ENCODE data around the gene KAT7.

Gene KAT7

GRCh38 chr17:49846938-49847712, 58.6 kb downstream of the KAT7 start:
- H3K27me3 ChIP-seq (ENCODE audit: insufficient read depth, low read length) = peaks cover 29% of the 10 kb centered on the region
- no peak overlapping the region for H3K9ac ChIP-seq (ENCODE audit: low read depth, low read length)
- H3K27ac ChIP-seq (ENCODE audit: low read length) = no peak overlapping the region
- H3K4me3 ChIP-seq (ENCODE audit: low read length) = no peak overlapping the region
- H3K4me1 ChIP-seq (ENCODE audit: insufficient read depth, low read length) = 0 out of 2 replicates have a peak, but pooled peaks cover 6% of the 10 kb centered on the region
- no peaks in the 10 kb centered on the region for H3K9me3 ChIP-seq (ENCODE audit: insufficient read depth, low read depth, low read length)
- H3K36me3 ChIP-seq (ENCODE audit: insufficient read depth, low read depth, low read length) = no peaks in the 10 kb centered on the region; the same call in 1 of the 2 replicates

- no peaks in the 10 kb centered on the region for H3K9me3 ChIP-seq (ENCODE audit: insufficient read depth, low read depth, low read length)
- H3K4me3 ChIP-seq (ENCODE audit: low read length) = no peak within 1 kb of the TSS
- H3K27ac ChIP-seq (ENCODE audit: low read length) = no peak within 1 kb of the TSS
- H3K4me1 ChIP-seq (ENCODE audit: insufficient read depth, low read length) = 0 out of 2 replicates have a peak, but pooled peaks cover 6% of the 10 kb centered on the region
- no peak within 1 kb of the TSS for H3K9ac ChIP-seq (ENCODE audit: low read depth, low read length)
- peaks cover 38% of the 10 kb centered on the region for H3K27me3 ChIP-seq (ENCODE audit: insufficient read depth, low read length)
- H3K36me3 ChIP-seq (ENCODE audit: insufficient read depth, low read depth, low read length) = no peaks in the 10 kb centered on the region; the same call in 1 of the 2 replicates
Observed at GRCh38 chr17:49848019-49848473, 59.6 kb downstream of the KAT7 start, which contains the start of gene TAC4. Gene TAC4 (minus strand): TSS chr17:49848069. CDS start chr17:49848017, 52 bp downstream.

- Histone ChIP-seq H3K9me3 (ENCODE audit: insufficient read depth, low read depth, low read length) (no peaks in the 10 kb centered on the region), H3K27me3 (ENCODE audit: insufficient read depth, low read length) (peaks cover 45% of the 10 kb centered on the region), H3K36me3 (ENCODE audit: insufficient read depth, low read depth, low read length) (no peaks in the 10 kb centered on the region; the same call in 1 of the 2 replicates), H3K9ac (ENCODE audit: low read depth, low read length) (no peak overlapping the region), H3K4me1 (ENCODE audit: insufficient read depth, low read length) (0 out of 2 replicates have a peak, but pooled peaks cover 6% of the 10 kb centered on the region), H3K27ac (ENCODE audit: low read length) (no peak overlapping the region), H3K4me3 (ENCODE audit: low read length) (no peak overlapping the region)
Observed at GRCh38 chr17:49848739-49849138, 60.3 kb downstream of the KAT7 start.

GRCh38 chr17:49850218-49850610, 61.7 kb downstream of the KAT7 start:
- Histone ChIP-seq H3K9me3 (ENCODE audit: insufficient read depth, low read depth, low read length) (no peaks in the 10 kb centered on the region), H3K27ac (ENCODE audit: low read length) (no peak overlapping the region), H3K4me1 (ENCODE audit: insufficient read depth, low read length) (0 out of 2 replicates have a peak, but pooled peaks cover 6% of the 10 kb centered on the region), H3K36me3 (ENCODE audit: insufficient read depth, low read depth, low read length) (no peaks in the 10 kb centered on the region; the same call in 1 of the 2 replicates), H3K4me3 (ENCODE audit: low read length) (peak overlapping the region; percentile 64; the same call in 1 of the 2 replicates), H3K9ac (ENCODE audit: low read depth, low read length) (no peak overlapping the region), H3K27me3 (ENCODE audit: insufficient read depth, low read length) (peaks cover 55% of the 10 kb centered on the region)

GRCh38 chr17:49850772-49851386, 62.4 kb downstream of the KAT7 start:
- H3K4me1 ChIP-seq (ENCODE audit: insufficient read depth, low read length) = 0 out of 2 replicates have a peak, but pooled peaks cover 6% of the 10 kb centered on the region
- H3K9ac ChIP-seq (ENCODE audit: low read depth, low read length) = peak overlapping the region; percentile 44; the same call in 1 of the 2 replicates
- H3K4me3 ChIP-seq (ENCODE audit: low read length) = peak overlapping the region; percentile 64

GRCh38 chr17:49851387-49852291, 63.2 kb downstream of the KAT7 start:
- H3K27ac ChIP-seq (ENCODE audit: low read length) = no peak overlapping the region
- peaks cover 55% of the 10 kb centered on the region for H3K27me3 ChIP-seq (ENCODE audit: insufficient read depth, low read length)
- peak overlapping the region; percentile 64 for H3K4me3 ChIP-seq (ENCODE audit: low read length)
- H3K36me3 ChIP-seq (ENCODE audit: insufficient read depth, low read depth, low read length) = no peaks in the 10 kb centered on the region
- H3K9ac ChIP-seq (ENCODE audit: low read depth, low read length) = no peak overlapping the region; the same call in 1 of the 2 replicates
- H3K9me3 ChIP-seq (ENCODE audit: insufficient read depth, low read depth, low read length) = no peaks in the 10 kb centered on the region
- 0 out of 2 replicates have a peak, but pooled peaks cover 6% of the 10 kb centered on the region for H3K4me1 ChIP-seq (ENCODE audit: insufficient read depth, low read length)

More at GRCh38 chr17:49850772-49851386, 62.4 kb downstream of the KAT7 start:
- Histone ChIP-seq H3K27ac (ENCODE audit: low read length) (no peak overlapping the region), H3K9me3 (ENCODE audit: insufficient read depth, low read depth, low read length) (no peaks in the 10 kb centered on the region), H3K36me3 (ENCODE audit: insufficient read depth, low read depth, low read length) (no peaks in the 10 kb centered on the region; the same call in 1 of the 2 replicates), H3K27me3 (ENCODE audit: insufficient read depth, low read length) (peaks cover 55% of the 10 kb centered on the region)

GRCh38 chr17:49853470-49854015, 65.1 kb downstream of the KAT7 start:
- Histone ChIP-seq H3K27ac (ENCODE audit: low read length) (no peak overlapping the region), H3K9me3 (ENCODE audit: insufficient read depth, low read depth, low read length) (no peaks in the 10 kb centered on the region), H3K36me3 (ENCODE audit: insufficient read depth, low read depth, low read length) (no peaks in the 10 kb centered on the region), H3K27me3 (ENCODE audit: insufficient read depth, low read length) (peaks cover 55% of the 10 kb centered on the region), H3K4me1 (ENCODE audit: insufficient read depth, low read length) (0 out of 2 replicates have a peak, but pooled peaks cover 6% of the 10 kb centered on the region), H3K9ac (ENCODE audit: low read depth, low read length) (no peak overlapping the region), H3K4me3 (ENCODE audit: low read length) (no peak overlapping the region)

- Histone ChIP-seq H3K9me3 (ENCODE audit: insufficient read depth, low read depth, low read length) (no peaks in the 10 kb centered on the region), H3K27me3 (ENCODE audit: insufficient read depth, low read length) (peaks cover 54% of the 10 kb centered on the region), H3K27ac (ENCODE audit: low read length) (no peak overlapping the region), H3K9ac (ENCODE audit: low read depth, low read length) (no peak overlapping the region), H3K4me3 (ENCODE audit: low read length) (no peak overlapping the region), H3K4me1 (ENCODE audit: insufficient read depth, low read length) (0 out of 2 replicates have a peak, but pooled peaks cover 6% of the 10 kb centered on the region), H3K36me3 (ENCODE audit: insufficient read depth, low read depth, low read length) (no peaks in the 10 kb centered on the region)
Observed at GRCh38 chr17:49854126-49854525, 65.6 kb downstream of the KAT7 start.

- Histone ChIP-seq H3K36me3 (ENCODE audit: insufficient read depth, low read depth, low read length) (no peaks in the 10 kb centered on the region), H3K27ac (ENCODE audit: low read length) (no peak overlapping the region), H3K27me3 (ENCODE audit: insufficient read depth, low read length) (peaks cover 10% of the 10 kb centered on the region), H3K4me1 (ENCODE audit: insufficient read depth, low read length) (no peaks in the 10 kb centered on the region), H3K9me3 (ENCODE audit: insufficient read depth, low read depth, low read length) (no peaks in the 10 kb centered on the region), H3K9ac (ENCODE audit: low read depth, low read length) (no peak overlapping the region), H3K4me3 (ENCODE audit: low read length) (no peak overlapping the region)
Observed at GRCh38 chr17:49858796-49859195, 70.3 kb downstream of the KAT7 start.

GRCh38 chr17:49859991-49860953, 71.8 kb downstream of the KAT7 start:
- peaks cover 7% of the 10 kb centered on the region; the same call in 1 of the 2 replicates for H3K4me1 ChIP-seq (ENCODE audit: insufficient read depth, low read length)
- no peak overlapping the region for H3K27ac ChIP-seq (ENCODE audit: low read length)
- H3K27me3 ChIP-seq (ENCODE audit: insufficient read depth, low read length) = no peaks in the 10 kb centered on the region; the same call in 1 of the 2 replicates
- no peaks in the 10 kb centered on the region for H3K9me3 ChIP-seq (ENCODE audit: insufficient read depth, low read depth, low read length)
- no peaks in the 10 kb centered on the region for H3K36me3 ChIP-seq (ENCODE audit: insufficient read depth, low read depth, low read length)
- no peak overlapping the region for H3K4me3 ChIP-seq (ENCODE audit: low read length)
- no peak overlapping the region for H3K9ac ChIP-seq (ENCODE audit: low read depth, low read length)
